H9 (cell line): Measurements from ENCODE around the gene MUC15. TPM values are rescaled to one million over a fixed set of nuclear protein-coding genes. Genes with fewer than 3 reads are reported as not detected.

Experiments
- DNase-seq: peaks from one replicate; pipeline ENCODE4 v3.0.0-alpha.2; 2017
- H2AFZ ChIP-seq: one replicate; pipeline ENCODE4 v1.6.1; 2013; ENCODE audit warnings: mild to moderate bottlenecking, low read length, control low read depth, moderate library complexity
- H2AK5ac ChIP-seq: 2 replicates; pipeline ENCODE4 v1.6.1; 2013; ENCODE audit warnings: low read length, control low read depth, mixed read lengths; ENCODE audit not compliant: insufficient read length
- H2BK120ac ChIP-seq: one replicate; pipeline ENCODE4 v1.6.1; 2013; ENCODE audit warnings: low read depth, mild to moderate bottlenecking, low read length, control low read depth, inconsistent platforms; ENCODE audit not compliant: poor library complexity, severe bottlenecking
- H2BK12ac ChIP-seq: 2 replicates; pipeline ENCODE4 v1.6.1; 2013; ENCODE audit warnings: low read length, control low read depth, mixed read lengths, low read depth; ENCODE audit not compliant: insufficient read length
- H2BK15ac ChIP-seq: 2 replicates; pipeline ENCODE4 v1.6.1; 2013; ENCODE audit warnings: low read depth, low read length, control low read depth
- H2BK20ac ChIP-seq: one replicate; pipeline ENCODE4 v1.6.1; 2013; ENCODE audit warnings: low read depth, mild to moderate bottlenecking, low read length, control low read depth, inconsistent platforms; ENCODE audit not compliant: poor library complexity, severe bottlenecking
- H2BK5ac ChIP-seq: 2 replicates; pipeline ENCODE4 v1.6.1; 2013; ENCODE audit warnings: low read length, control low read depth, mixed read lengths; ENCODE audit not compliant: insufficient read length
- H3K14ac ChIP-seq: 2 replicates; pipeline ENCODE4 v1.6.1; 2013; ENCODE audit warnings: low read length, control low read depth; ENCODE audit not compliant: insufficient read depth
- H3K18ac ChIP-seq: 2 replicates; pipeline ENCODE4 v1.6.1; 2013; ENCODE audit warnings: low read depth, mild to moderate bottlenecking, mixed read lengths, low read length, control low read depth; ENCODE audit not compliant: insufficient read length
- H3K23ac ChIP-seq: 2 replicates; pipeline ENCODE4 v1.6.1; 2013; ENCODE audit warnings: low read length, control low read depth, mixed read lengths, low read depth; ENCODE audit not compliant: insufficient read length
- H3K23me2 ChIP-seq: 2 replicates; pipeline ENCODE4 v1.6.1; 2013; ENCODE audit warnings: low read depth, mild to moderate bottlenecking, mixed read lengths, low read length, control low read depth; ENCODE audit not compliant: insufficient read length, poor library complexity, severe bottlenecking
- H3K27ac ChIP-seq: 2 replicates; pipeline ENCODE4 v1.5.1; 2013; ENCODE audit warnings: low read length, control low read depth, mixed read lengths, low read depth; ENCODE audit not compliant: insufficient read length
- H3K27me3 ChIP-seq: 2 replicates; pipeline ENCODE4 v1.6.1; 2013; ENCODE audit warnings: low read length, control low read depth, inconsistent platforms; ENCODE audit not compliant: insufficient read depth
- H3K4ac ChIP-seq: 2 replicates; pipeline ENCODE4 v1.6.1; 2013; ENCODE audit warnings: low read depth, mild to moderate bottlenecking, control low read depth, inconsistent platforms, low read length, moderate library complexity
- H3K4me1 ChIP-seq: 2 replicates; pipeline ENCODE4 v1.6.1; 2013; ENCODE audit warnings: low read length, control low read depth, inconsistent platforms; ENCODE audit not compliant: insufficient read depth
- H3K4me2 ChIP-seq: 2 replicates; pipeline ENCODE4 v1.6.1; 2013; ENCODE audit warnings: low read length, control low read depth, mixed read lengths; ENCODE audit not compliant: insufficient read length, insufficient read depth
- H3K56ac ChIP-seq: 2 replicates; pipeline ENCODE4 v1.6.1; 2013; ENCODE audit warnings: low read depth, mild to moderate bottlenecking, mixed read lengths, low read length, control low read depth; ENCODE audit not compliant: insufficient read length
- H3K79me1 ChIP-seq: 2 replicates; pipeline ENCODE4 v1.6.1; 2013; ENCODE audit warnings: low read depth, mild to moderate bottlenecking, moderate library complexity, low read length, control low read depth, inconsistent platforms; ENCODE audit not compliant: insufficient read depth, poor library complexity, severe bottlenecking
- H3K79me2 ChIP-seq: 2 replicates; pipeline ENCODE4 v1.6.1; 2013; ENCODE audit warnings: low read length, control low read depth, inconsistent platforms; ENCODE audit not compliant: insufficient read depth
- H3K9ac ChIP-seq: 2 replicates; pipeline ENCODE4 v1.6.1; 2013; ENCODE audit warnings: low read length, control low read depth, mixed read lengths; ENCODE audit not compliant: insufficient read length; ENCODE audit errors: extremely low read depth
- H3K9me3 ChIP-seq: one replicate; pipeline ENCODE4 v1.6.1; 2013; ENCODE audit warnings: low read depth, low read length, inconsistent platforms; ENCODE audit not compliant: control insufficient read depth
- H3T11ph ChIP-seq: one replicate; pipeline ENCODE4 v1.6.1; 2013; ENCODE audit warnings: mild to moderate bottlenecking, low read length, control low read depth, inconsistent platforms
- H4K20me1 ChIP-seq: one replicate; pipeline ENCODE4 v1.6.1; 2013; ENCODE audit not compliant: control insufficient read depth, insufficient read length, insufficient read depth
- H4K5ac ChIP-seq: 2 replicates; pipeline ENCODE4 v1.6.1; 2013; ENCODE audit warnings: low read depth, mild to moderate bottlenecking, mixed read lengths, low read length, control low read depth; ENCODE audit not compliant: insufficient read length
- H4K8ac ChIP-seq: replicated peaks from 2 replicates; pipeline ENCODE4 v1.6.1; 2013; ENCODE audit warnings: low read length, control low read depth, mixed read lengths, low read depth; ENCODE audit not compliant: insufficient read length
- H4K91ac ChIP-seq: 2 replicates; pipeline ENCODE4 v1.6.1; 2013; ENCODE audit warnings: low read depth, mild to moderate bottlenecking, moderate library complexity, mixed read lengths, low read length, control low read depth; ENCODE audit not compliant: insufficient read length
- H3K27ac Mint-ChIP-seq, 3 experiments: 2 replicates in 2 of 3; 3 replicates in 1 of 3; pipeline ENCODE4 v1.8.0; 2020 to 2021; ENCODE audit warnings: mixed read lengths in 3 of 3, mild to moderate bottlenecking in 1 of 3, moderate library complexity in 1 of 3
- H3K27me3 Mint-ChIP-seq: 2 replicates; pipeline ENCODE4 v1.8.0; 2021; ENCODE audit warnings: low read depth, mild to moderate bottlenecking, moderate library complexity, mixed read lengths
- H3K36me3 Mint-ChIP-seq, 3 experiments: 2 replicates in 2 of 3; 3 replicates in 1 of 3; pipeline ENCODE4 v1.8.0; 2020 to 2021; ENCODE audit warnings: low read depth in 3 of 3, mixed read lengths in 3 of 3; ENCODE audit not compliant: insufficient read depth in 1 of 3
- H3K4me1 Mint-ChIP-seq, 2 experiments: 2 replicates each; pipeline ENCODE4 v1.8.0; 2020; ENCODE audit warnings: mixed read lengths in 2 of 2
- H3K4me3 Mint-ChIP-seq, 2 experiments: 2 replicates in 1 of 2; 3 replicates in 1 of 2; pipeline ENCODE4 v1.8.0; 2020 to 2021; ENCODE audit warnings: mild to moderate bottlenecking in 2 of 2, mixed read lengths in 2 of 2, moderate library complexity in 1 of 2
- H3K9me3 Mint-ChIP-seq, 2 experiments: 2 replicates in 1 of 2; 3 replicates in 1 of 2; pipeline ENCODE4 v1.8.0; 2020; ENCODE audit warnings: mild to moderate bottlenecking in 2 of 2, mixed read lengths in 2 of 2, moderate library complexity in 1 of 2
- CTCF ChIP-seq: fragments of 200-600 bp; sonication (generic); conservative IDR thresholded peaks from 3 replicates; pipeline ENCODE4 v1.8.0; 2021; ENCODE audit warnings: antibody characterized with exemption, mild to moderate bottlenecking
- WGBS: extraction: QIAGEN DNeasy Blood & Tissue Kit; methylation state at CpG from one replicate; pipeline ENCODE4 v1.1.7; 2013; ENCODE audit warnings: missing lambda C conversion rate, low lambda C conversion rate, mixed read lengths; ENCODE audit not compliant: insufficient read length; ENCODE audit errors: extremely low coverage; 5-methylcytosine and 5-hydroxymethylcytosine counted together
- total RNA-seq: library from RNA; stranded (reverse); gene quantifications from 2 replicates; pipeline ENCODE4 v1.2.1, GENCODE V29; 2021

MUC15 gene
- total RNA-seq, 1 experiment from 2014 or later, result not detected

- H2BK5ac ChIP-seq, result no peak overlapping the region
- no peak overlapping the region for H3K4me3 Mint-ChIP-seq
Measured at GRCh38 chr11:26613759-26614158, 41.7 kb upstream of the MUC15 start.

More at GRCh38 chr11:26613759-26614158, 41.7 kb upstream of the MUC15 start:
- H3K27me3 ChIP-seq, result no peaks in the 10 kb centered on the region
- Mint-ChIP-seq H3K36me3 (no peaks in the 10 kb centered on the region), H3K4me1 (peaks cover 7% of the 10 kb centered on the region in 2 experiments), H3K27me3 (no peaks in the 10 kb centered on the region), H3K27ac (no peak overlapping the region), H3K9me3 (no peaks in the 10 kb centered on the region)
- no peak overlapping the region for H3K23ac ChIP-seq
- H4K8ac ChIP-seq, result no peak overlapping the region
- H3K27ac ChIP-seq, result no peak overlapping the region
- H3K79me1 ChIP-seq, result no peaks in the 10 kb centered on the region
- no peak overlapping the region for H4K5ac ChIP-seq
- H4K91ac ChIP-seq, result no peak overlapping the region
- H3K4ac ChIP-seq, result no peak overlapping the region
- no peak overlapping the region; the same call in 1 of the 2 replicates for H3K14ac ChIP-seq
- H3K9me3 ChIP-seq, result no peaks in the 10 kb centered on the region
- H2BK120ac ChIP-seq, result no peak overlapping the region
- H2AK5ac ChIP-seq, result no peak overlapping the region
- WGBS, result no CpG with 5 or more reads among the region's 2 CpGs
- no peak overlapping the region for H3T11ph ChIP-seq
- no peak for TF ChIP-seq CTCF
- H3K56ac ChIP-seq, result no peak overlapping the region
- no peaks in the 10 kb centered on the region for H3K23me2 ChIP-seq
- no peak overlapping the region for H2AFZ ChIP-seq
- no peak overlapping the region for H3K9ac ChIP-seq
- H3K79me2 ChIP-seq, result no peaks in the 10 kb centered on the region
- H2BK20ac ChIP-seq, result no peak overlapping the region
- no peaks in the 10 kb centered on the region for H4K20me1 ChIP-seq
- 0 out of 2 replicates have a peak, but pooled peaks cover 2% of the 10 kb centered on the region for H3K4me1 ChIP-seq
- no peak overlapping the region for H3K4me2 ChIP-seq
- H2BK12ac ChIP-seq, result no peak overlapping the region
- no peak for DNase-seq
- H2BK15ac ChIP-seq, result no peak overlapping the region
- no peak overlapping the region for H3K18ac ChIP-seq
